ENCODE data around the gene GPAT3.
"Not testable (repeated sequence)": the region's sequence is repeated elsewhere in the genome, so short reads cannot be mapped to it uniquely, and the experiment has no call there.

Gene GPAT3

GRCh38 chr4:83535520-83536361 is at the start of gene GPAT3:
Gene GPAT3, plus strand, starts transcription at chr4:83536108. Its CDS starts 515 bp downstream, at chr4:83536623.
- DNase-seq (ENCODE audit: low read depth): peak; percentile 10

GRCh38 chr4:83486457-83487129 is 49.3 kb upstream of the GPAT3 start:
- DNase-seq (ENCODE audit: low read depth): no peak

GRCh38 chr4:83489711-83490326 is 46.1 kb upstream of the GPAT3 start:
- no peak for DNase-seq (ENCODE audit: low read depth)

- peak; percentile 5 for DNase-seq (ENCODE audit: low read depth)
Observed at GRCh38 chr4:83490876-83491450, 44.9 kb upstream of the GPAT3 start.

GRCh38 chr4:83496085-83496917 is 39.6 kb upstream of the GPAT3 start:
- DNase-seq (ENCODE audit: low read depth): not testable (repeated sequence)

GRCh38 chr4:83498187-83498586 is 37.7 kb upstream of the GPAT3 start:
- no peak for DNase-seq (ENCODE audit: low read depth)

GRCh38 chr4:83501671-83502070 is 34.2 kb upstream of the GPAT3 start:
- not testable (repeated sequence) for DNase-seq (ENCODE audit: low read depth)

- no peak for DNase-seq (ENCODE audit: low read depth)
Observed at GRCh38 chr4:83503974-83504373, 31.9 kb upstream of the GPAT3 start.

- no peak for DNase-seq (ENCODE audit: low read depth)
Observed at GRCh38 chr4:83504503-83504902, 31.4 kb upstream of the GPAT3 start.

GRCh38 chr4:83504996-83505395 is 30.9 kb upstream of the GPAT3 start:
- DNase-seq (ENCODE audit: low read depth): no peak

GRCh38 chr4:83509156-83509585 is 26.7 kb upstream of the GPAT3 start:
- DNase-seq (ENCODE audit: low read depth): peak; percentile 43

GRCh38 chr4:83510442-83510841 is 25.5 kb upstream of the GPAT3 start:
- DNase-seq (ENCODE audit: low read depth): no peak

- DNase-seq (ENCODE audit: low read depth): no peak
Observed at GRCh38 chr4:83516042-83516772, 19.7 kb upstream of the GPAT3 start.

- no peak for DNase-seq (ENCODE audit: low read depth)
Observed at GRCh38 chr4:83522239-83522638, 13.7 kb upstream of the GPAT3 start.

GRCh38 chr4:83527671-83528070 is 8.2 kb upstream of the GPAT3 start:
- no peak for DNase-seq (ENCODE audit: low read depth)

GRCh38 chr4:83536362-83537272 is 709 bp downstream of the GPAT3 start:
- no peak for DNase-seq (ENCODE audit: low read depth)

- DNase-seq (ENCODE audit: low read depth): no peak
Observed at GRCh38 chr4:83542225-83542624, 6.3 kb downstream of the GPAT3 start.

GRCh38 chr4:83546786-83547185 is 10.9 kb downstream of the GPAT3 start:
- DNase-seq (ENCODE audit: low read depth): no peak

- DNase-seq (ENCODE audit: low read depth): peak; percentile 86
Observed at GRCh38 chr4:83548151-83548905, 12.4 kb downstream of the GPAT3 start.

Data from fibroblast of the conjunctiva (primary cell).